ENCODE data around the gene USP22.
A peak's percentile ranks its signal among the peaks of the same experiment; 100 is the strongest.

The USP22 gene

DNA sequence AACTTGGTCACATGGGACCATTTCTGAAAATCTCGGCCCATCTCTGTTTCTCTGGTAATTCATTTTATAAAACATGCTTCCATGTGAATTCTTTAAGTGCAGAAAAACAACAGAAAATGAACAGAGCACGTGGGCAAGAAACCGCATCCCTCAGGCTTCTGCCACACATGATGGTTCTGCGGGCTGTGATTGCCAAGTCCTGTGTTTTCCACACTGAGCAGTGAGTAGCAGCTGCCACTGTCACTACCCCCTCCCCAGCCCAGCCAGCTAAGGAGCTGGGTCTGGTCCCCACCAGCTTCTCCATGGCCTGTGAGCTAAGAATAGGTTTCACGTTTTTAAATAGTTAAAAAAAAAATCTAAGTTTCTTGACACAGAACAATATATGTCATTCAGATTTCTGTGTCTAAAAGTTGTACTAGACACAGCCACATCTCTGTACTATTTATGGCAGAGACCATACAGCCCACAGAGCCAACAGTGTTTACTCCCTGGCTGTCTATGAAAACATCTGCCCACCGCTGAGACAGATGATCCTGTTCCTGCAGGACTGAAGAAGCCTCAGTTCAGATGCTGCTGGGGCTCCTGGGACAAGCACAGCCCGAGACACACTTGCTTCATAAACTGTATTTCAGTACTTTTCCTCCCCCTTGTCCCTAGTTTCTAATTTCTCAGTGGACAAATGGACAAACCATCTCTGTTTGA is 41.5 kb downstream of the USP22 start:
- DNase-seq (ENCODE audit: low read depth in 2 of 2), result no peak

DNA sequence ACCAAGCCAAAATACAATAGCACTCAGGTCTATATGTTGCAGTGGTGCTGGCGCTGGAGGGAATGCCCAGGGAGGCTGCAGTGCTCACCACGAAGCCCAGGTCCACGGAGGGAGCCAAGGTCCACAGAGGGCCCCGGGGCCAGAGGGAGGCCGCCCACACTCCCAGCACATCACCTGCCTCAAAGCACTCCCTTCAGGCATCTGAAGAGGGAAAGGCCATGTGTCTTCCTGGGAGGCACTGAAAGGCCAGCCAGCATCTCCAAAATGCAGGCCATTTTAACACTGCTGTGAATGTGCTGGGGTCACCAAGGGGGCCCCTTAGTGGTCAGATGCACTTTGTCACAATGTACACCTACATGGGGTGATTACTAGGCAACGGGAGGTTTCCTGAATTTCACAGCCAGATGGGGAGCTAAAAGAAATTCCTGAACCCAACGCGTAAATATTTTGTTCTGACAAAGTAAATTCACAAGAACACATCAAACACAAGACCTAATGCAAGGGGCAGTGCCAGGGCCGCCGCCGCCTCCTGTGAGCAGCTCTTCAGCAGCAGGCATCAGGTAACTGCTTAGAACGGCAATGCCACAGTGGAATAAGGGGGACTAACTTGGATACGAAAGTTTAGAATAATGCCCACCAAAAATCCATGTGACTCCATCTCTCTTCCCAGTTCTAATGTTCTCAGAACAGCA is 42.8 kb downstream of the USP22 start:
- DNase-seq (ENCODE audit: low read depth in 2 of 2), result no peak

DNA sequence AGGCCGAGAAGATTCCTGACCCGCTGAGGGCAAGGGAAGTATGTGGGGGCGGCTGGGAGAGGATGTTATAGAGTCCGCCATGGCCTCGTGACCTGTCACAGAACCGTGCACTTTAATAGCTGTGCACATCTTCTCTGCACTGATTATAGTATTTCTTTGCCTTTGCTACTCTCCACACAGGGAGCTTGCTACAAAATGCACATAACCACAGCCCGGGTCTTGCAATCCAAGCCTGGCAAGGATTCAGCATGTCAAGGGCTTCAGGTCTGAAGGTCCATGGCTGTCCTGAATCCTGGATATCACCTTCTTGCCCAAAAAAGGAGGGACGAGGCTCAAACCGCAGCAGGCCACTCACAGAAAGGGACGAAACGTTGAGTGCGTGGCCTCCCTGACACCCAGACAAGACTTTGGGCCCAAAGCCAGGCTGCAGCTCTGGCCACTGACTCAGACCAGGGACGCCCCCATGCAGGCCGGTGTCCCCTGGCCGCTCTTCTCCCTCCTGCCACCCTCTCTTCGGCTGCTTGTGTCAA is 43.7 kb downstream of the USP22 start:
- DNase-seq (ENCODE audit: low read depth in 2 of 2), result no peak

DNA sequence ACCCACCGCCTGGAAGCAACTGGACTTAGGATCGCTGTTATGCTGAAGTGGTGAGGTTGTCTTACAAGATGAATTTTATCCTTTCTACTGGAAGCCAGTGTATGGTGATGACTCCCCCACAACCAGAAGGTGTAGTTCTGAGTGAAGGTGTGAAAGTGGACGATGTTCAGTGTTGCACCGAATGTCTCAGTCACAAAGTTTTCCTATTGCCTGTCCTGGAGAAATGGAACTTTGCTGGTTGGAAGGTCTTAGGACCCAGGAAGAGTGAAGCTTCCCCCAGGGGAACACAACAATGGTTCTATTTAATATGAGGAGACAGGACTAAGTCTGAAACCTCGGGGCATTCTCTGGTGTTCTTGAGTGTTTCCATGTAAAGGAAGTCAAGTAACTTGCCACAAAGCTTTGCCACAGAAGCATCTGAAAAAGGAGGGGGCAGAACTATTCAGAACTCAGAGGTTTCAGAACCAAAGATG is 44.2 kb downstream of the USP22 start:
- DNase-seq (ENCODE audit: low read depth in 2 of 2), result no peak

DNA sequence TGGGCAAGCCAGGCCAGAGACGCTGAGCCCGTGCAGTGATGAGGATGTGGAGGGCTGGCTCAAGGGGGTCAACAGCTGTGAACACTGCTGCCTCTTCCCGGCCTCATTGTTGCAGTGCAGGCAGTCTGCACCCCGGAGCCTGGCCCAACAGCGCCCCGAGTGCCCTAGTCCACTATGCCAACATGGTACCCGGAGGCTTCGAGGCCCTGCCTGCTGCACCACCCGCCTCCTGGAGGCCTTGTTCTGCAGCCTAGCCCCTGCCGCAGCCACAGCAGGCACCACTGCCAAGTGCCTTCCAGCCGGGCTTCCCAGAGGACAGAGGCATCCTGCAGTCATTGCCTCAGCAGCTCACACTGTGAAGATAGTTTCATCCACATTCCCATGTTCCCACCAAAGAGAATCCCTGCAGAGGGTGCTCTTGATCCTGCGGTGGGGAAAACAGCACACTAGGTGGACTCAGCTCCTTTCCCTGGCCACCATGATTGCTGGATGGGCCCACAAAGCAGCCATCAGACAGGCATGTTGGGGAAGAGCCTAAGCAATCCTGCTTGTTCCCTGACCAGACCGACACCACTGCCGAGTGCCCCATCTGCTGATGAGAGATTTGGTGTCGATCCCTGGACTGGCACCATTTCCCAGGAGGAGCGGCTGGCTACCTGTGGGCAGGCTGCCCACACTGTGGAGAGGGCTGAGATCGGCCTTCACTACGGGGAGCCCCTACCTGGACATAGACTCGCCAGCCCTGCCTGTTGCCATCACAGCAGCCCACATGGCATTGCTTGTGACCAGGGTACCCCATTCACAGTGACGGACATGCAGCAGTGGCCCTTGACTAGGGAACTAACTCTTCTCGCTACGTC is 44.9 kb downstream of the USP22 start:
- no peak for DNase-seq (ENCODE audit: low read depth in 2 of 2)

DNA sequence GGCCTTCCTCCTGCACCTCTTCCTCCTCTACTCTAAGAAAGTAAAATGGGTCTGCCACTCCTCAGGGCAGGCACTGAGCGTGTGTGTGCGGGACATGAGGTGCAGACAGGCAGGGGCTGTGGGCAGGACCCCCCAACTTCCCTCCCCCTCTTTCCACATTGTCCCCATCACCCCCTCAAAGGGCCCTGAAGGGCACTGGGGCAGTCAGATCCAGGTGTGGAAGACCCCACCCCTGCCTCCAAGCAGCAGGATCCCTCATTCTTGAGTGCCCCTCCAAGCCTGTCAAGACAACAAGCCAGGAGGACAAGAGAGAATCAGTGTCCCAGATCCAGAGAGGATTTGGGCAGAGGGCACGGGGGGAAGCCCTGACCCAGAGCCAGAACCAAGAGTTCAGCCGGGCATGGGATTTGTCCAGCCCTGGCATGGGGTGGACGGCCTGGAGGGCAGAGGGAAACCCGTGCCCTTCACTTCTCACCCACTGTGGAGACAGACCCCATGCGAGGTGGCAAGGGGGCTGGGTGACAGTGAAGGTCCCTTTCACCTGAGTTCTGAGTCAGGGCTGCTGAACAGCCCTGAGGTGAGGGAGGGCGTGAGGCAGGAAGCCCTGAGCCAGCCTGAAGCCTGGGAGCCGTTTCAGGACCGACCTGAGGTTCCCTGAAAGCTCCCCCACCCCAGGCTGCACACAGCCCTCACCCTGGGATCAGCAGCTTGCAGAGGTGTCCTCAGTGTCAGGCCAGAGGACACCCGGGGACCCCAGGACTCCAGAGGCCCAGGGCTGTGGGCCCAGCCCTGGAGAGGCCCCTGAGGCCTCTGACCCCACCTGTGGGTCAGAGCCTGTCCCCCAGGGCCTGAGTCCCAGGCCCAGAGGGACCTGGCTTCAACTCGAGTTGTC is 45.8 kb downstream of the USP22 start:
- DNase-seq (ENCODE audit: low read depth in 2 of 2), result no peak

DNA sequence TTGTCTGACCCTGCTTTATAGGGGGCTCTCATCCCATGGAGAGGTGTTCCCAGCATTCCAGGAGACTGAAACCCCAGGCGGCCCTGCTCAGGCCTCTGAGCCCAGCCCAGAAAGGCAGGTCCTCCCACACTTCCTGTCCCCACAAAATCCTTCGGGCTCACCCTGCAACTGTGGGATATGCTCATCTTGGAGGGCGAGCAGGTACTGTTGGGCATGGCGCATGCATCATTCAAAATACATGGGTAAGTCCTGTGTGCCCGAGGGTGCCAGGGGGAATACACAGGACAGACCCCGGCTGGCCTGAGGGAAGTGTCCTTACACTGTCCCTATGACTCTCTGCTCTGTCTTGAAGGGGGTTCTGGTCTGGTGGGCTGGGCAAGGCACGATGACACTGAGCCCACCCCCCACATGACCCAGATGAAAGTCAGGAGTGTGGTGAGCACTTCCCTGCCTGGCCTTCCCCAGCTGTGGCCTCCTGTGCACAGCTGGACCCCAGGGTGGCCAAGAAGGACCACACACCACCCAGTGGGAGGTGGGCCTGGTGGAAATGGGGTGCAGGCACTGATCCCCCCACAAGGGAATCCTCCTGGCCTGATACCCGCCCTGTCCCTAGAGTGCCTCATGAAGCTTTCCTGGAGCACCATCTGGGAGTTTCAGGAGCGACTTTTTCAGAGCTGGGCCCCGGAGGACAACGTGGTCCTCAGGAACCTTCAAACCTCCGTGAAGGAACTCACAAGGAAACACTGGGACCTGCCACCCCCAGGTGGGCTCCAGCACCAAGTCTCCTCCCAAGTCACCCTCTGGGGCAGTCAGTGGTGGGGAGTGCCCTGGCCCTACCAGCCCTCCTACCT is 46.7 kb downstream of the USP22 start:
- no peak for DNase-seq (ENCODE audit: low read depth in 2 of 2)

DNA sequence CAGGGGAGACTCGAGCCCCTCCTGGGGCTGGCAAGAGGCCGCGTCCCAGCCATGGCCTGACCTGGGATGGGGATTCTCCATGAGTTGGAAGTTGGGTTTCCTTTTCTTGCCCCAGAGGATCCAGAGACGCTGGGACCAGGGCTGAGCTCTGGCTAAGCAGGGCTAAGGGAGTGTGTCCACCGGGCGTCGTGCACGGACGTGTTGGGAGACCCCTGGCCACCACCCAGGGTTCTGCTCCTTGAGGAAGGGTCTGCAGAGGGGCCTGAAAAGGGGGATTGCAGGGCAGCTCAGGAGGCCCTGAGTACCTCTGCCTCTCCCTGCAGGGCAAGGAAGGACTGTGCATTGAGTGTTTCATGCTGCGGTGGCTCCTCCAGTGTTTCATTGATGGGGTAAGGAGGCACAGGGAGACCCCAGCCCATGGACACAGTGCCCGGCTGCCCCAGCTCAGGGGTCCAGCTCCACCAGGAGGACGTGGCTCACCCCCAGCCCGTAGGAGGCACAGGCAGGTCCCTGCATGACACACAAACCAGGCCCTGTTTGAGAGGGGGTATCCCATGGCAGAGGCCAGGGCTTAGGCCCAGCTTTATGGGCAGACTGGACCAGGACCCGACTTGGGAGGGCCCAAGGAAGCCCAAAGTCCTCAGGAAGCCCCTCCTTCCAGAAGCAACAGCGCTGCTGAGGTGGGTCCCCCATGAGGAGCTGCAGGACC is 47.5 kb downstream of the USP22 start:
- no peak for DNase-seq (ENCODE audit: low read depth in 2 of 2)

DNA sequence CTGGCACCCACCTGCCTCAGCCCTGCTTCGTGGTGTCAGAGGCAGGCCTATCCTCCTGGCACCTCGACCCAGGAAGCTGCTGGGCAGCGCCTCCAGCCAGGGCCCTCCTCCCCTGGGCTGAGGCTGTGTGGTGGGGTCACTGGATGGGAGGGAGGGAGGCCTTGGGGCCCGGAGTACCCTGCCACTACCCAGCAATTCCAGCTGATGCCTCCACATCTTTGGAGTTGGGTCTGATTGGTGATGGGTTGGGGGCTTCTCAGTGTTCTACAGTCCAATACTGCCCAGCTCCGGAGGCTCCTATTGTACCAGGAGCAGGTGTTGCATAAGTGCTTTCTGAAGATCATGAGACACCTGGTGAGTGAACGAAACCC is 48.0 kb downstream of the USP22 start:
- no peak for DNase-seq (ENCODE audit: low read depth in 2 of 2)

DNA sequence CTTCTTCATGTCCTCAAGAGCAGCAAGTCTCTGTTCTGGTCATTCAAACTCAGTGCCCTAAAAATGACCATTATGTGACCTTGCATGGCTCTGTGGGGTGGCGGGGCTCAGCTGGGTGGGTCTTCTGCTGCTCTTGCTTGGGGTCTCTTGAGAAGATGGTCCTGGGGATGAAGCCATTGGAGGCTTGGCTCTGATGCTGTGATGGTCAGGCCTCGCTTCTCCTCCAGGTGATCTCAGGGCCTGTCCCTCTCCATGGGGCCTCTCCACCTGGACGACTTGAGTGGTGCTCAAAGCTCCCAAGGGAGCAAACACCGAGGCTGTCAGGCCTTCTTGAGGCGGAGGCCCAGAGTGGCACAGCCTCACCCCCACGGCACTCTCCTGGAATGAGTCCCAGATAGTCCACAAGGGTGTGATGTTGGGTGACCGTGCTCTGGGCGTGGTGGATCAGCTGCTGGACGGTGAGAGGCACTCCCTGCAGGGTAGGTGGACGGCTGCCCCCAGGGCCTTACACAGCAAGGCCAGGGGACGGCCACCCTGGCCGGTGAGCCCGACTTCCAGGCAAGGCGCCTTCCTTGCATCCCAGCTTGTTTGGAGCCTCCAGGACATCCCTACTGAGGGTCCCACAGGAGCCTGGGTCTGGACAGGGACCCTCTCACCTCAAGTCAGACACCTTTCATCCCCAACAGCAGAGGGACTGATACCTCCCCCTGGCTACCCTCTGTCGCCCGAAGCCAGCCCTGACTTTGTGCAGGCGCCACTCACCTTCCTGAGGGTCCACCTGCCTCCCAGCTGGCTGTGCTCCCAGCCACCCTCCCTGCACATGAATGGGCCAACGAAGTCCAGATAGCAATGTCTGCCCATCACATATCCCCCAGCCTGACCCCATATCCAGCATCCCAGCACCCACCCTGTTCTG is 48.7 kb downstream of the USP22 start:
- no peak for DNase-seq (ENCODE audit: low read depth in 2 of 2)

DNA sequence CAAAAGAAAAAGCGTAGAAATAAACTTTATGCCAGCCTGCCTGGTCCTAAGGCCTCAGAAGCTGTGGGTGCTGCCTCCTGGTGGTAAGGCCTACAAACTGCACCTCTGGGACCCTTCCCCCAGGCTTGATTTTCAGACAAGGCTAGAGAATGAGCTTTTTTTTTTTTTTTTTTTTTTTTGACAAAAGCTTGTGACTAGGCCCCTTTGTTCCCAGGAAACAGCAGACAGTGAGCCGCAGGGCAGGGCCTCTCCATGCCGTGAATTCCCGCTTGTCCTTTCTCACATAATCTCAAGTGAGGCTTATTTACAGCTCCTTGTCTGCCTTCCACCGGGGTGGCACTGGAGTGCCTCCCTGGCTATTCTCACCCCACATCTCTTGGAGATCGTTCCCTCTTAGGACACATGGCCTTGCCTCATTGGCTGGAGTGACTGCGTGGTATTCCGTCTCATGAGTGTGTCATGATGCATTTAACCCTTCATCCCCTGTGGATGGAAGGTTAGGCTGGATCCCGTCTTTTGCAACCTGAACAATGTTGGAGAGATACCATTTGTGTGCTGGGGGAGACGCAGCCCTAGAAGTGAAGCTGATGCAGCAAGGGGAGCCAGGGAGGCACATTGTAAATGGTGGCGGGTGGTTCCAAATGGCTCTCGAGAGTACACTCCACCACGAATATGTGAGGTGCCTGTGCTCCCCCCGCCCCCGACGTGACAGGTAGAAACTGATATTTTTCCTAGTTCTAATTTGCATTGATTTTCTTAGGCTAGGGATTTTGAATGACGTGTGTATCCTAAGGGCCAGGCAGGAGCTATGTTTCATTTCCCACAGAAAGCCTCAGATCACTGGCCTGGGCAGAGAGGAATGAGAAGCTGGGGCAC is 49.6 kb downstream of the USP22 start:
- DNase-seq (ENCODE audit: low read depth in 2 of 2), result peak; percentile 12 to 46

DNA sequence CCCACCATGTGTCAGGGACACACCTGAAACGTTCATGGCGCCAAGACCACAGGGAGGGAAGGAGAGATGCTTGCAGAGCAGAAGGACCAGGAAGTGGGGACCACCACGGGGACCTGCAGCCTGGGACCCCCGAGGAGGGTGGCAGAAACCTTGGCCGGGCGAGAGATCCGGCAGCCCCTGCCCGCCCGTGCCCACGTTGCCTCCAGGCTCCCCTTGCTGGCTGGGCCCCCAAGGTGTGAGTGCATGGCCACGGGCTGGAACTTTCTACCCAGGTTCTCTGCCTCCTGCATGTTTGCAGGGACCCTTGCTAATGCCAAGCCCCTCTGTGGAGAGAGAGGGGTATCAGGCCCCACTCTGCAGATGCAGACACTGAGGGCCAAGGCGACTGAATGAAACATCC is 50.4 kb downstream of the USP22 start:
- DNase-seq (ENCODE audit: low read depth in 2 of 2), result no peak

DNA sequence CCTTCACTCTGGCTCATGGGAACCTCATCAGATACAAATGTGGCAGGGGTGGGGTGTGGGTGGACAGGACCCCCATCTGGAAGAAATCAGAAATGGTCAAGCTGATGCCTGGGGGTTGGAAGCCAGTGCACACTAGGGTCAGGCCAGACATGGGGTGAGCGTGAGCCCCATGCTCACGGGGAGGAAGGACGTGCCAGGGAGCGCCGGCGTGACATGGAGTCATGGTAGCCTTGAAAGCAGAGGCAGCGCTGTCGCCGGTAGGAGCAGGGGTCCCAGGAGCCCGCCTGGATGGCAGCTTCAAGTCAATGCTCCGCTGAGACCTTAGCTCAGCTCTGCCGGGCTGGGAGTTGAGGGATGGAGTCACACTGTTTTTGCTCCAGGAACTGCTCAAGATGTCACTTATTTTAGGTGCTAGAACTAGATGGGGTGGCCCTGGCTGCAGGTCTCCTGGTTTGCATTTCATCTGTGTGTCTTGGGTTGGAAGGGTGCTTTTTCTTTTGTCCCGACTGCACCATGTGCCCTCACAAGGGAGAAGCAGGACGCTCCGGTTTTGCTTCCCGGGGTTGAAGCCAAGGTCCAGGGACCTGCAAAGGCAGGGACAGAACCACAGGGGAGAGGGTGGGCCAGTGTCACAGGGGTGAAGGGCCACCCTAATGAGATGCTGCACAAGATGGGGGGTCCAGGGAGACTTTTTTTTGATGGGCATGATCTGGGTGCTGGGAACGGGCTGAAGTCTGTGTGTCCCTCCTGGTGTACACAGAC is 51.4 kb downstream of the USP22 start:
- DNase-seq (ENCODE audit: low read depth in 2 of 2), result no peak

DNA sequence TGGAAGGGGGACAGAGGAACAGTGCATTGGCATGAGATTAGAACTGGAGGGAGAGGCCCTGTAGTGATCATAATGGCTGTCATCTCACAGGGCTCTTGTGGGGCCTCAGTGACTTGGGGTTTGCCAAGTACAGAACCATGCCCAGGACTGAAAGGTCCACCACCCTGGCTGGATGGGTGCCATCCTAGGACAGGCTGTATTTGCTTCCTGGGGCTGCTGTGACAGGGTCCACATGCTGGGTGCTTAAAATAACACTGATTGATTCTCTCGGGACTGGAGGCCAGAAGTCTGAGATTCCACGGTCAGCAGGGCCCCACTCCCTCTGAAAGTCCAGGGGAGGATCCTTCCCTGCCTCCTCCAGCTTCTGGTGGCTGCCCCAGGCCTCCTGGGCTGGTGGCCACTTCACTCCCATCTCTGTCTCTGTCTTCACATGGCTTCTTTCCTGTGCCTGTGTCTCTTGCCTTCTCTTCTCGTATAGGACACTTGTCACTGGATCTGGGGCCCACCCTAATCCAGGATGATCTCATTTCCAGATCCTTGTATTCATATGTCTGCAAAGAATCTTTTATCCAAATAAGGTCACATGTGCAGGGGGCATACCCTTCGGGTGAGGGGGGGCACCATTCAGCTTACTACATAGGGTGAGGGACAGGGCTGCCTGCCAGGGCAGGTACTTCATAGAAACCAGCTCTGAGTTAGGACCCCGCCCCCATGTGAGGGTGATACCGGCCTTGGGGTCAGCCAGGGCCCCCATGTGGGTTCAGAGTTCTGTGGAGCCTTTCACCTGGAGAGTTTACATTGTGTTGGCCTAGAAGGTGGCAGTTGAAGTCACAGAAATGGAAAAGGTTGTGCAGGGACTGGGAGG is 52.6 kb downstream of the USP22 start:
- no peak for DNase-seq (ENCODE audit: low read depth in 2 of 2)

DNA sequence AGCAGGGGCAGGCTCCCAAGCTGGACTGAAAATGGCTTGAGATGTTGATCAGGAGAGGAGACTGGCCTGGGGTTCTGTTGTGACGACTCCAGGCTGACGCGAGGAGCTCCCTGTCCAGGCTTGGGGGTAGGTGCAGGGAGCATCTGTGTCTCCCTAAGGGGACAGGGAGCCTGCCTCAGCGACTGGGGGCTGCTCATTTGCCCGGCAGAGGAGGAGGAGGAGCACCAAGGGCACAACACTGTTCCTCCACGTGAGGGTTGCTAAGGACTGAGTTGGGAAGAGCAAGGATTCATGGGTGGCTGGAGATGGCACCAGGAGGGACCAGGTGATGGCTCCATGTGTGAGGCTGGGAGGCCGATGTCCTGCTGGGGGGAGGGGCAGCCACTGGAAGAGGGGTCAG is 53.3 kb downstream of the USP22 start:
- DNase-seq (ENCODE audit: low read depth in 2 of 2), result no peak

DNA sequence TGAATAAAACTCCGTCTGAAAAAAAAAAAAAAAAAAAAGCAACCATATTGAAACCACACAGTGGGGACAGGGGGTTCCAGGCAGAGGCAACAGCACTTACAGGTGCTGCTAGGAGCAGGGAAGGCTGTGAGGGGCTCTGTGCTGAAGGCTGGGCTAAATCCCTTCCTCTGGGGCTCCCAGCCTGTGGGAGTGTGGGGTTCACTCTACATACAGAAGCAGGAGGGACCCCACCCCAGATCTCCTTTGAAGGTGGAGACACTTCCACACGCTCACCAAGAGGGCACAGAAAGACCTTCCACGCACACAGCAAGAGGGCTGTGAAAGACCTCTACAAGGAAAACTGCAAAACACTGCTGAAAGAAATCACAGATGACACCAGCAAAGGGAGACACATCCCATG is 53.9 kb downstream of the USP22 start:
- DNase-seq (ENCODE audit: low read depth in 2 of 2), result no peak

Measured in stimulated activated CD4-positive, alpha-beta T cell treated with anti-CD3 and anti-CD28 coated beads, Interleukin-1b, Interleukin-23, amount 100 ng/mL, for 1 hour (primary cell).